K562 (cell line): ENCODE data around the gene PLCD1. TPM values are rescaled to one million over a fixed set of nuclear protein-coding genes. Genes with fewer than 3 reads are reported as not detected.

ENCODE experiments used
- ATF7 ChIP-seq: fragments of 450-650 bp; IDR thresholded peaks from 2 replicates; pipeline ENCODE4 v1.7.1; 2014; ENCODE audit warnings: mild to moderate bottlenecking, moderate library complexity
- BRCA1 ChIP-seq, 2 experiments: fragments of 450-650 bp in 1 of 2; sonication (generic) in 1 of 2; formaldehyde crosslinking in 1 of 2; IDR thresholded peaks; 2 replicates each; pipeline versions ENCODE4 v1.5.0 to v1.6.1; 2017 to 2020; ENCODE audit warnings: mild to moderate bottlenecking in 1 of 2, missing genetic modification reagents in 1 of 2
- CBFA2T3 ChIP-seq: fragments of 450-650 bp; IDR thresholded peaks from 2 replicates; pipeline ENCODE4 v1.6.1; 2017
- FOXJ3 ChIP-seq: sonication (generic); formaldehyde crosslinking; IDR thresholded peaks from 2 replicates; pipeline ENCODE4 v1.4.0; 2020; ENCODE audit warnings: mild to moderate bottlenecking, missing genetic modification reagents
- HDAC1 ChIP-seq, 2 experiments: fragments of 450-650 bp; IDR thresholded peaks; 2 replicates each; pipeline ENCODE4 v1.6.1; 2016 to 2017; ENCODE audit warnings: inconsistent platforms in 1 of 2, mild to moderate bottlenecking in 1 of 2, moderate library complexity in 1 of 2
- HDAC2 ChIP-seq: fragments of 450-650 bp; IDR thresholded peaks from 2 replicates; pipeline ENCODE4 v1.6.1; 2016; ENCODE audit warnings: mild to moderate bottlenecking
- NFXL1 ChIP-seq: fragments of 450-650 bp; formaldehyde crosslinking; IDR thresholded peaks from 2 replicates; pipeline ENCODE4 v1.4.0; 2021; ENCODE audit warnings: mild to moderate bottlenecking
- NRF1 ChIP-seq, 2 experiments: fragments of 450-650 bp; IDR thresholded peaks in 1 of 2; conservative IDR thresholded peaks in 1 of 2; 2 replicates each; pipeline ENCODE4 v1.6.1; 2014; ENCODE audit warnings: mild to moderate bottlenecking in 2 of 2
- TAF7 ChIP-seq: fragments of 450-650 bp; IDR thresholded peaks from 2 replicates; pipeline ENCODE4 v1.6.1; 2016; ENCODE audit warnings: missing genetic modification characterization, missing compliant biosample characterization
- TRIM24 ChIP-seq, 2 experiments: fragments of 450-650 bp; IDR thresholded peaks; 2 replicates each; pipeline ENCODE4 v1.6.1; 2016
- ZFP1 ChIP-seq: fragments of 450-650 bp; formaldehyde crosslinking; IDR thresholded peaks from 2 replicates; pipeline ENCODE4 v1.4.0; 2020; ENCODE audit warnings: mild to moderate bottlenecking, mixed read lengths
- ZNF24 ChIP-seq: fragments of 450-650 bp; IDR thresholded peaks from 2 replicates; pipeline ENCODE4 v1.6.1; 2016
- polyA plus RNA-seq, 8 experiments: library from polyadenylated mRNA; depleted of rRNA in 4 of 8; stranded (reverse) in 5 of 8; unstranded in 3 of 8; fragments of >200 nt; fragmentation: Nextera tagmentation in 2 of 8; fragmentation: Illumina TruSeq in 1 of 8; extraction: Ambion mirVana in 2 of 8; extraction: Trizol in 1 of 8; gene quantifications; 2 replicates each; pipeline versions ENCODE4 v1.2.1 to v1.2.3, GENCODE V29; 2011 to 2014; ENCODE audit warnings: inconsistent platforms in 1 of 8, missing spikeins in 1 of 8
- total RNA-seq, 7 experiments: library from RNA; depleted of rRNA in 6 of 7; stranded (reverse); fragments of >200 nt in 6 of 7; fragmentation: Illumina TruSeq in 2 of 7; extraction: Trizol in 2 of 7; gene quantifications; 2 replicates each; pipeline versions ENCODE4 v1.2.1 to v1.2.3, GENCODE V29; 2011 to 2021; ENCODE audit warnings: low replicate concordance in 1 of 7
- TF ChIP-seq, protein P1 (sequence below): fragments of 250-450 bp; sonication (Bioruptor Pico); IDR thresholded peaks from 2 replicates; pipeline ENCODE4 v1.9.0; 2021; ENCODE audit warnings: mild to moderate bottlenecking
- TF ChIP-seq, protein P2 (sequence below): sonication (generic); formaldehyde crosslinking; IDR thresholded peaks from 2 replicates; pipeline ENCODE4 v1.8.1; 2022; ENCODE audit warnings: missing genetic modification reagents
- TF ChIP-seq, protein P3 (sequence below), 2 experiments: fragments of 450-650 bp; IDR thresholded peaks; 2 replicates each; pipeline ENCODE4 v1.6.1; 2016; ENCODE audit warnings: mild to moderate bottlenecking in 2 of 2, borderline replicate concordance in 1 of 2, low read depth in 1 of 2, moderate library complexity in 1 of 2
- TF ChIP-seq, protein P4 (sequence below): sonication (generic); formaldehyde crosslinking; IDR thresholded peaks from 2 replicates; pipeline ENCODE4 v1.8.0; 2023; ENCODE audit warnings: mild to moderate bottlenecking, missing genetic modification reagents

PLCD1 gene
- total and polyA plus RNA-seq, 9 of the 15 experiments (the other 6 are each of a cell fraction or from before 2014, with no cell fraction given) = 5.4 to 209 (median 116) TPM

DNA sequence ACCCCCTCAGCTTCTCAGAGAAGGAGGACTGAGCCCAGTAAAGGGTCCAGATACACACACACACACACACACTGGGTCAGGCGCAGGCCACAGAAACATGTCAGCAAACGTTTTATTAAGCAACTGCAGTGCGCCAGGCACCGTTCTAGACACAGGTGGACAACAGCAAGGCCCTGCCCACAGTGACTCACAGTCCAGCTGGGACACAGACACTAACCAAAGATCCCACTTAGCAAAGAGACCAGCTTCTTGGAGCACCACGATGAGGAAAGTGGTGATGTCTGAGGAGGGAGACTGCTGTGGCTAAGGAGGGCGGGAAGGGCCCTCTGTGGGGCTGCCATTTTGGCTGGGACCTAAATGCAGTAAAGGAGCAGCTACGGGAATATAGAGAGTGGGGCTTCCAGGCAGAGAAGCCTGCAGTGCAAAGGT is 41.7 kb downstream of the PLCD1 start (continued):
- TF ChIP-seq NFXL1 (CRISPR knock-in tag) = no peak
- peak; percentile 46 for TF ChIP-seq HDAC2
- TF ChIP-seq, protein P1, sequence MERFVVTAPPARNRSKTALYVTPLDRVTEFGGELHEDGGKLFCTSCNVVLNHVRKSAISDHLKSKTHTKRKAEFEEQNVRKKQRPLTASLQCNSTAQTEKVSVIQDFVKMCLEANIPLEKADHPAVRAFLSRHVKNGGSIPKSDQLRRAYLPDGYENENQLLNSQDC (CRISPR knock-in tag) = no peak
- TF ChIP-seq, protein P2, sequence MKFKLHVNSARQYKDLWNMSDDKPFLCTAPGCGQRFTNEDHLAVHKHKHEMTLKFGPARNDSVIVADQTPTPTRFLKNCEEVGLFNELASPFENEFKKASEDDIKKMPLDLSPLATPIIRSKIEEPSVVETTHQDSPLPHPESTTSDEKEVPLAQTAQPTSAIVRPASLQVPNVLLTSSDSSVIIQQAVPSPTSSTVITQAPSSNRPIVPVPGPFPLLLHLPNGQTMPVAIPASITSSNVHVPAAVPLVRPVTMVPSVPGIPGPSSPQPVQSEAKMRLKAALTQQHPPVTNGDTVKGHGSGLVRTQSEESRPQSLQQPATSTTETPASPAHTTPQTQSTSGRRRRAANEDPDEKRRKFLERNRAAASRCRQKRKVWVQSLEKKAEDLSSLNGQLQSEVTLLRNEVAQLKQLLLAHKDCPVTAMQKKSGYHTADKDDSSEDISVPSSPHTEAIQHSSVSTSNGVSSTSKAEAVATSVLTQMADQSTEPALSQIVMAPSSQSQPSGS (CRISPR knock-in tag) = no peak
- TF ChIP-seq BRCA1 (IDR thresholded peaks at IDR 0.05) = no peak
- TF ChIP-seq BRCA1 (CRISPR knock-in tag; IDR thresholded peaks at IDR 0.05) = no peak
- TF ChIP-seq TAF7 (tag) = no peak
- 0 out of 4 replicates have a peak, but pooled peaks of 1 of the 2 experiments have one; percentile 27 for TF ChIP-seq TRIM24 (IDR thresholded peaks at IDR 0.05)
- no peak for TF ChIP-seq ZFP1 (CRISPR knock-in tag)
- TF ChIP-seq ATF7 = no peak
- no peak for TF ChIP-seq NRF1 (conservative IDR thresholded peaks at IDR 0.05 in 1 of 2, IDR thresholded peaks at IDR 0.05 in 1 of 2)
- peak in 1 of 2 experiments; percentile 53; a peak in 1 of 4 replicates for TF ChIP-seq HDAC1 (IDR thresholded peaks at IDR 0.05)
- TF ChIP-seq ZNF24 = no peak; the same call in 1 of the 2 replicates
- TF ChIP-seq, protein P3, sequence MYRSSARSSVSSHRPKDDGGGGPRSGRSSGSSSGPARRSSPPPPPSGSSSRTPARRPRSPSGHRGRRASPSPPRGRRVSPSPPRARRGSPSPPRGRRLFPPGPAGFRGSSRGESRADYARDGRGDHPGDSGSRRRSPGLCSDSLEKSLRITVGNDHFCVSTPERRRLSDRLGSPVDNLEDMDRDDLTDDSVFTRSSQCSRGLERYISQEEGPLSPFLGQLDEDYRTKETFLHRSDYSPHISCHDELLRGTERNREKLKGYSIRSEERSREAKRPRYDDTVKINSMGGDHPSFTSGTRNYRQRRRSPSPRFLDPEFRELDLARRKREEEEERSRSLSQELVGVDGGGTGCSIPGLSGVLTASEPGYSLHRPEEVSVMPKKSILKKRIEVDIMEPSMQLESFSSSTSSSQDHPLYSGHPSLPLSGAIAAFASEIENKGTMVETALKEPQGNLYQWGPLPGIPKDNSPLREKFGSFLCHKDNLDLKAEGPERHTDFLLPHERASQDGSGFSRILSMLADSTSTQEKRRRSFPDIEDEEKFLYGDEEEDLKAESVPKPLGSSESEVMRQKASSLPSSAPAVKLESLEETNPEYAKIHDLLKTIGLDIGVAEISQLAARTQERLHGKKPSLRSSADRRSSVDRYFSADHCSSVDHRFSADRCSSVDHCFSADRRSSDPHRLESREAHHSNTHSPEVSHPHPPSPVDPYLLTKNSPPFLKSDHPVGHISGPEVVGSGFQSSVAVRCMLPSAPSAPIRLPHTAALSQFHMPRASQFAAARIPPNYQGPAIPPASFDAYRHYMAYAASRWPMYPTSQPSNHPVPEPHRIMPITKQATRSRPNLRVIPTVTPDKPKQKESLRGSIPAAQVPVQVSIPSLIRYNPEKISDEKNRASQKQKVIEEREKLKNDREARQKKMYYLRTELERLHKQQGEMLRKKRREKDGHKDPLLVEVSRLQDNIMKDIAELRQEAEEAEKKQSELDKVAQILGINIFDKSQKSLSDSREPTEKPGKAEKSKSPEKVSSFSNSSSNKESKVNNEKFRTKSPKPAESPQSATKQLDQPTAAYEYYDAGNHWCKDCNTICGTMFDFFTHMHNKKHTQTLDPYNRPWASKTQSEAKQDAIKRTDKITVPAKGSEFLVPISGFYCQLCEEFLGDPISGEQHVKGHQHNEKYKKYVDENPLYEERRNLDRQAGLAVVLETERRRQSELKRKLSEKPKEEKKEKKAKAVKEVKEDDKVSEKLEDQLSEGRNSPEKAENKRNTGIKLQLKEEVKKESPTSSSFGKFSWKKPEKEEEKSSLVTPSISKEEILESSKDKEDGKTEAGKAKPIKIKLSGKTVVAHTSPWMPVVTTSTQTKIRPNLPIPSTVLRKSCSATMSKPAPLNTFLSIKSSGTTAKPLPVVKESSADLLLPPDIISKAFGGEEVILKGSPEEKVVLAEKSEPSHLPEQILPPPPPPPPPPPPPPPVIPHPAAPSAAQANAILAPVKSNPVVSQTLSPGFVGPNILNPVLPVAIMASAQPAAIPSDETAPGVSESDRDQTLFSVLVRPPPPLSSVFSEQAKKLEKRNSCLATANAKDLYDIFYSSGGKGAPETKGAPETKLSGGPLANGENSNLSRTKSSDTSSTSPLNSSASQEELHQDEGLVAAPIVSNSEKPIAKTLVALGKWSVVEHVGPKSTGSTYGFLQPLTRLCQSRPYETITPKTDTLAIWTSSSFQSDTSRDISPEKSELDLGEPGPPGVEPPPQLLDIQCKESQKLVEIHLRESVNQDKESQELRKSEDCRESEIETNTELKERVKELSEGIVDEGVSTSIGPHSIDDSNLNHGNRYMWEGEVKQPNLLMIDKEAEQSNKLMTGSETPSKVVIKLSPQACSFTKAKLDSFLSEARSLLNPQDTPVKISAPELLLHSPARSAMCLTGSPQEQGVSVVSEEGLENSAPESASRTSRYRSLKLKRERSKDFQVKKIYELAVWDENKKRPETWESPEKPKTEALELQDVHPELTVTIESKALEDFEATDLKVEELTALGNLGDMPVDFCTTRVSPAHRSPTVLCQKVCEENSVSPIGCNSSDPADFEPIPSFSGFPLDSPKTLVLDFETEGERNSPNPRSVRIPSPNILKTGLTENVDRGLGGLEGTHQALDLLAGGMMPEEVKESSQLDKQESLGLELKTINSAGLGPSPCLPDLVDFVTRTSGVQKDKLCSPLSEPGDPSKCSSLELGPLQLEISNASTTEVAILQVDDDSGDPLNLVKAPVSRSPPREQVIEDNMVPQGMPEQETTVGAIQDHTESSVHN (IDR thresholded peaks at IDR 0.05; ENCODE audit: borderline replicate concordance in 1 of 2, low read depth in 1 of 2) = 0 out of 4 replicates have a peak, but pooled peaks of 1 of the 2 experiments have one; percentile 31
- TF ChIP-seq, protein P4, sequence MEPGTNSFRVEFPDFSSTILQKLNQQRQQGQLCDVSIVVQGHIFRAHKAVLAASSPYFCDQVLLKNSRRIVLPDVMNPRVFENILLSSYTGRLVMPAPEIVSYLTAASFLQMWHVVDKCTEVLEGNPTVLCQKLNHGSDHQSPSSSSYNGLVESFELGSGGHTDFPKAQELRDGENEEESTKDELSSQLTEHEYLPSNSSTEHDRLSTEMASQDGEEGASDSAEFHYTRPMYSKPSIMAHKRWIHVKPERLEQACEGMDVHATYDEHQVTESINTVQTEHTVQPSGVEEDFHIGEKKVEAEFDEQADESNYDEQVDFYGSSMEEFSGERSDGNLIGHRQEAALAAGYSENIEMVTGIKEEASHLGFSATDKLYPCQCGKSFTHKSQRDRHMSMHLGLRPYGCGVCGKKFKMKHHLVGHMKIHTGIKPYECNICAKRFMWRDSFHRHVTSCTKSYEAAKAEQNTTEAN (CRISPR knock-in tag) = no peak
- no peak for TF ChIP-seq FOXJ3 (CRISPR knock-in tag)
- peak; percentile 66 for TF ChIP-seq CBFA2T3
